PFSK-1 (cell line): ENCODE data around the gene PPP5C.

Source experiments
- FOXP2 ChIP-seq: optimal IDR thresholded peaks from 2 replicates; pipeline ENCODE3; 2011; ENCODE audit warnings: borderline replicate concordance, control low read depth, inconsistent platforms; ENCODE audit not compliant: insufficient read depth; ENCODE audit errors: extremely low read length, extremely low read depth
- POLR2AphosphoS5 ChIP-seq: IDR thresholded peaks from 2 replicates; pipeline ENCODE4 v1.6.1; 2012; ENCODE audit warnings: low read depth, mild to moderate bottlenecking, control low read depth, low read length, moderate library complexity
- SIN3A ChIP-seq: IDR thresholded peaks from 2 replicates; pipeline ENCODE4 v1.6.1; 2012; ENCODE audit warnings: mild to moderate bottlenecking, low read length, moderate library complexity, borderline replicate concordance; ENCODE audit not compliant: insufficient read depth
- TAF1 ChIP-seq: IDR thresholded peaks from 2 replicates; pipeline ENCODE4 v1.6.1; 2012; ENCODE audit warnings: low read length, control low read depth, borderline replicate concordance; ENCODE audit not compliant: insufficient read depth
- TF ChIP-seq, protein P1 (sequence below), 2 experiments: IDR thresholded peaks; 2 replicates each; pipeline versions ENCODE4 v1.6.1 to v1.8.0; 2011 to 2012; ENCODE audit warnings: low read depth in 2 of 2, low read length in 2 of 2, control low read depth in 1 of 2, inconsistent platforms in 1 of 2, mild to moderate bottlenecking in 1 of 2, moderate library complexity in 1 of 2; ENCODE audit not compliant: insufficient read depth in 1 of 2

Gene PPP5C

DNA sequence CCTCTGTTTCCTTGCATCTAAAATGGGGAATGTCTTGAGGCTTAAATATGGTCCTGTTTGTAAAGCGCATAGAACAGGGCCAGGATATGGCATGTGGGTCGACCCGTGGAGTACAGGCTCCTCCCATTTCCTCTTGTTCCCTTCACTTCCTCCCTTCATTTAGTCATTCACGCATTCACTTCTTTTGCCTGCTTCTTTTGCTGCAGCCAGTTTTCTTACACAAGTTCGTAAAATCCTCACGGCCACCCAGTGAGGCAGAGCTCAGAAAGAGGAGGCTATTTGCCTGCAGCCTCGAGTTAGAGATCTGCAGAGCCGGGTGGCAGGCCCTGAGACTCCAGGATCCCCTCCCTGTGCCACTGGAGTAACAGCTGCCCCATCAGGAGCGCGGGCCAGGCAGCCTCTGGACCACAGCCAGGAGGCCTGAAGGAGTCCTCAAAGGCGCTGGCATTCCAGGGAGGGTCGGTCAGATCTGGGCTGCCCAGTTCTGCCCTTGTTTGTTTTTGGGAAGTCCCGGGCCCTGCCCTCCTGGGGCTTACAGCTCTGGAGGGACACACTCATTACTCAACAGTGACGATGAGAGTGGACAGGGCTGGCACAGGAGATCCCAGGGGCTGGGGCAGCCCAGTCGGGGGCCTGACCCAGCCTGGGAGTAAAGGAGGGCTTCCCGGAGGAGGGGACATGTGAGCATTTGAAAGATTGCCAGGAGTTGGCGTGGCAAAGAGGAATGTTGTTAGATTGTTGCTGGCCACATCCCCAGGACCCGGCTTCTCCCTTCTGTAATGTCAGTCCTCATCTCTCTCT, 4.6 kb downstream of the PPP5C start:
- TF ChIP-seq, protein P1, sequence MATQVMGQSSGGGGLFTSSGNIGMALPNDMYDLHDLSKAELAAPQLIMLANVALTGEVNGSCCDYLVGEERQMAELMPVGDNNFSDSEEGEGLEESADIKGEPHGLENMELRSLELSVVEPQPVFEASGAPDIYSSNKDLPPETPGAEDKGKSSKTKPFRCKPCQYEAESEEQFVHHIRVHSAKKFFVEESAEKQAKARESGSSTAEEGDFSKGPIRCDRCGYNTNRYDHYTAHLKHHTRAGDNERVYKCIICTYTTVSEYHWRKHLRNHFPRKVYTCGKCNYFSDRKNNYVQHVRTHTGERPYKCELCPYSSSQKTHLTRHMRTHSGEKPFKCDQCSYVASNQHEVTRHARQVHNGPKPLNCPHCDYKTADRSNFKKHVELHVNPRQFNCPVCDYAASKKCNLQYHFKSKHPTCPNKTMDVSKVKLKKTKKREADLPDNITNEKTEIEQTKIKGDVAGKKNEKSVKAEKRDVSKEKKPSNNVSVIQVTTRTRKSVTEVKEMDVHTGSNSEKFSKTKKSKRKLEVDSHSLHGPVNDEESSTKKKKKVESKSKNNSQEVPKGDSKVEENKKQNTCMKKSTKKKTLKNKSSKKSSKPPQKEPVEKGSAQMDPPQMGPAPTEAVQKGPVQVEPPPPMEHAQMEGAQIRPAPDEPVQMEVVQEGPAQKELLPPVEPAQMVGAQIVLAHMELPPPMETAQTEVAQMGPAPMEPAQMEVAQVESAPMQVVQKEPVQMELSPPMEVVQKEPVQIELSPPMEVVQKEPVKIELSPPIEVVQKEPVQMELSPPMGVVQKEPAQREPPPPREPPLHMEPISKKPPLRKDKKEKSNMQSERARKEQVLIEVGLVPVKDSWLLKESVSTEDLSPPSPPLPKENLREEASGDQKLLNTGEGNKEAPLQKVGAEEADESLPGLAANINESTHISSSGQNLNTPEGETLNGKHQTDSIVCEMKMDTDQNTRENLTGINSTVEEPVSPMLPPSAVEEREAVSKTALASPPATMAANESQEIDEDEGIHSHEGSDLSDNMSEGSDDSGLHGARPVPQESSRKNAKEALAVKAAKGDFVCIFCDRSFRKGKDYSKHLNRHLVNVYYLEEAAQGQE (IDR thresholded peaks at IDR 0.05; ENCODE audit: insufficient read depth in 1 of 2, low read depth in 2 of 2, low read length in 2 of 2) = no peak
- no peak for TF ChIP-seq SIN3A

DNA sequence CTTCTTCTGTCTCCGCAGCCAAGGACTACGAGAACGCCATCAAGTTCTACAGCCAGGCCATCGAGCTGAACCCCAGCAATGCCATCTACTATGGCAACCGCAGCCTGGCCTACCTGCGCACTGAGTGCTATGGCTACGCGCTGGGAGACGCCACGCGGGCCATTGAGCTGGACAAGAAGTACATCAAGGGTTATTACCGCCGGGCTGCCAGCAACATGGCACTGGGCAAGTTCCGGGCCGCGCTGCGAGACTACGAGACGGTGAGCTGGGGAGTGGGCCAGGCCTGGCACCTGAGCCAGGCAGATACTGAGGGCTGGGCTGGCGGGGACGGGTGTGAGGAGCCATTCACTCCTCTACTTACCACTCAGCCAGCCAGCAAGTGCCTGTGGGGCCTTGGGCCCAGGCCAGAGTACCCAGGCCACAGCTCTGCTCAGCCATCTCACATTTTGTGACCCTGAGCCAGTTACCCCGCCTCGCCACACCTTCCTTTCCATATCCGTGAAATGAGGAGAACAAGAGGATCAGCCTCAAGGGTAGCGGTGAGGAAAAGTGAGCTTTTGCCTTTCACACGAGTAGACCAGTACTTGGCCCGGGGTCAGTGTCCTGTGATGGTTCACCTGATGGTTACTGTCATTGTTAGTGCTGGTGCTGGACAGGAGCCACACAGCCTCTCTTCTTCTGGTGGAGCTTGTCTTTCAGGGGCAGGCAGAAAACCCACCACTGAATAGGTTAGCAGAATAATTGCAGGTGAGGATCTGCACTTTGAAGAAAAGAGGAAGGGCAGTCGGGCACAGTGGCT, 7.0 kb downstream of the PPP5C start:
- no peak for TF ChIP-seq POLR2AphosphoS5
- no peak for TF ChIP-seq FOXP2
- TF ChIP-seq TAF1 = no peak
- TF ChIP-seq, protein P1 (IDR thresholded peaks at IDR 0.05; ENCODE audit: insufficient read depth in 1 of 2, low read depth in 2 of 2, low read length in 2 of 2) = no peak
- TF ChIP-seq SIN3A = no peak

DNA sequence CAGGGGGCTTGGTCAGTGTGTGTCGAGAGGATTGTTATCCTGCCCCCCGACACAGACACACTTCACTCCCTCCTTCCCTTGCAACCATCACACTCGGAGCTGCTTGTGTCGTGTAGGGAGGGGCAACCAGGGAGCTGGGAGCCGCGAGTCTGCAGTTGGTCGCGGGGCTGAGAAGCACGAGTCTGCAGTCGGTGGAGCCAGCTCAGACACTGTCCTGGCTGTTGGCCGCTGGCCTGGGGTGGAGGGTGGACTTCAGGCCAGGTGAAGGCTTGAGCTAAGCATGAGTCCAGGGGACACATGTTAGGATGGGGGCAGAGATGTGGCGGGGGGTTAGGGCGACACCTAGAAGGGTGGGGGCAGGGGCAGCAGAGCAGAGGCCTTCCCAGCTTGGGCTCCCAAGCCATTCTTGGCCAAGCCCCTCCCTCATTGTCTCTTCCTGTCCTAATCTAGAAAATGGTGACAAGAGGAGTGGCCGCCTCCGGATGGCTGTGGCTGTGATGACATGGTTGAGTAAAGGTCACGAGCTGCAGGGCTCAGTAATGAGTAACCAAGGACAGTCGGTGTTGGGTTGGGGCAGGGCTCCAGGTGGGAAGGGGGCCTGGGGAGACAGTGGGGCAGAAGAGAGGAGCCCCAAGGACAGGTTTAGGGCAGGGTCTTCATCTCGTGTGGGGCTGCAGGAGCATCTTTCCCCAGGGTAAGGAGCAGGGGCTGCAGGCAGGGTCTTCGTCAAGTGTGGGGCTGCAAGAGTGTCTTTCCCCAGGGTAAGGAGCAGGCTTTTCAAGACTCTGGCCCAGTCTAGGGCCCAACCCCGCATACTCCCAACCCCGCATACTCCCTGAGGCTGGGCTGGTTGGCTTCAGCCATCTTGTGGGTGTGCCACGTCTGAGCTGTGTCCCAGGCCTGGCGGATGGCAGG, 8.6 kb downstream of the PPP5C start:
- TF ChIP-seq, protein P1 (IDR thresholded peaks at IDR 0.05; ENCODE audit: insufficient read depth in 1 of 2, low read depth in 2 of 2, low read length in 2 of 2) = no peak
- TF ChIP-seq FOXP2 = no peak
- no peak for TF ChIP-seq TAF1
- TF ChIP-seq POLR2AphosphoS5 = no peak
- TF ChIP-seq SIN3A = no peak

DNA sequence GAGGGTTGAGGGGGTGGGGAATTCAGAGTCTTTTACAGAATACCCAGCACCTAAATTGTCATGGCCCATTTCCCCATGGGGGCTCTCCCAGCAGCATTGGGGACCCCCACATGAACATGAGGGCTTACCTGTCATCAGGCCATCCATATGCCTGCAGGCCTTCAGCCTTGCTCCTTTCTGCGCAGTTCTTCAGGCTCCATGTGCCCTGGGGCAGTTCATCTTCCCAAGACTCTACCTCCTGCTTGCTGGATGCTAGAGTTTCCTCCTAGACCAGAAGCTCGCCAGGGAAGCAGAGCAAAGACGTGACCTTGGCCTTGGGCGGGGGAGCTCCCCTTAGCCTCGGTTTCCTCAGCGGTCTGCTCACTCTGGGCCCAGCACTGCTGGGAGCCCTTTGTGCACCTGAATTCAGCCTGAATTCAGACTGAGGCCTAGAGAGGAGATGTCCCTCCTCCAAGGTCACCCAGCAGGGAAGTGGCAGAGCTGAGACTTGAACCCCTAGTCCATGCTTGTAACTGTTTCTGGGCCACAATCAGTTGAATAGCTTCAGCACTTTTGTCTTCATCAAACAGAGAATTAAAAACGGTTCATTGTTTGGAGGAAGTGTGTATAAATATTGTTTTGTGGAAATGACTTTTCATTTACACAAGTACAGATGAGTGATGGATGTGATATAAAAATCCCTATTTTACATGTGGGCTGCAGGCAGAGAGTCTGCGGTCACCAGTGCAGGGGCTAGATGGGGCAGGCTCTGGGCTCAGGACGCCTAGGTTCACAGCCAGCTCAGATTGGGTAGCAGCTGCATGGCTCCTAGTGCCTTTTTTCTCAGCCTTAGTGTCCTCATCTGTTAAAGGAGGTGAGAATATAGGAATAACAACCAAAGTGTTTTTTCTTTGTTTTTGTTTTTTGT, 9.5 kb downstream of the PPP5C start:
- TF ChIP-seq FOXP2 (no peak), POLR2AphosphoS5 (no peak), SIN3A (no peak), TAF1 (no peak)
- TF ChIP-seq, protein P1 (IDR thresholded peaks at IDR 0.05; ENCODE audit: insufficient read depth in 1 of 2, low read depth in 2 of 2, low read length in 2 of 2) = no peak
